A673 (cell line): ENCODE data around the gene RBM42. TPM values are rescaled to one million over a fixed set of nuclear protein-coding genes. Genes with fewer than 3 reads are reported as not detected.

Experiments used
- BruUV-seq: library from RNA; stranded (reverse); fragments of 400-500 nt; replicated peaks from 2 replicates; lab custom pipeline; 2021; lab: Mats Ljungman, UMichigan
- CTCF ChIA-PET: fragments of 300-600 bp; sonication (Branson Sonifier 250); formaldehyde crosslinking; loops from one replicate; lab custom pipeline; 2022; ENCODE audit warnings: antibody characterized with exemption; lab: Charles Lee
- POLR2A ChIA-PET: fragments of 300-600 bp; sonication (Branson Sonifier 250); formaldehyde crosslinking; loops from one replicate; lab custom pipeline; 2022; ENCODE audit warnings: antibody characterized with exemption; ENCODE audit not compliant: low non-redundant PET; lab: Charles Lee
- DNase-seq: peaks from one replicate; pipeline ENCODE4 v3.0.0-alpha.2; 2015; ENCODE audit warnings: low spot score
- H3K27ac ChIP-seq: fragments of 200-600 bp; sonication (generic); 2 replicates; pipeline ENCODE4 v1.5.1; 2016; ENCODE audit warnings: mixed run types, low read depth, mild to moderate bottlenecking, mixed read lengths, antibody characterized with exemption, low read length; ENCODE audit not compliant: poor library complexity, severe bottlenecking
- H3K27me3 ChIP-seq: fragments of 200-600 bp; sonication (generic); replicated peaks from 2 replicates; pipeline ENCODE4 v1.6.1; 2017; ENCODE audit warnings: mixed run types, low read depth, mild to moderate bottlenecking, mixed read lengths, antibody characterized with exemption, low read length; ENCODE audit not compliant: insufficient read depth, poor library complexity
- H3K36me3 ChIP-seq: fragments of 200-600 bp; sonication (generic); 2 replicates; pipeline ENCODE4 v1.6.1; 2016; ENCODE audit warnings: mixed run types, mild to moderate bottlenecking, mixed read lengths, antibody characterized with exemption, low read length; ENCODE audit not compliant: insufficient read depth, poor library complexity, severe bottlenecking
- H3K4me1 ChIP-seq: fragments of 200-600 bp; sonication (generic); 2 replicates; pipeline ENCODE4 v1.6.1; 2017; ENCODE audit warnings: mixed run types, mild to moderate bottlenecking, mixed read lengths, antibody characterized with exemption, low read length; ENCODE audit not compliant: insufficient read depth, poor library complexity, severe bottlenecking
- H3K4me3 ChIP-seq: fragments of 200-600 bp; sonication (generic); 2 replicates; pipeline ENCODE4 v1.5.1; 2016; ENCODE audit warnings: low read depth, mixed run types, mild to moderate bottlenecking, mixed read lengths, low read length; ENCODE audit not compliant: poor library complexity, severe bottlenecking
- H3K9me3 ChIP-seq: fragments of 200-600 bp; sonication (generic); 2 replicates; pipeline ENCODE4 v1.6.1; 2016; ENCODE audit warnings: mixed run types, low read depth, mild to moderate bottlenecking, mixed read lengths, antibody characterized with exemption, low read length; ENCODE audit not compliant: poor library complexity, severe bottlenecking
- EZH2 ChIP-seq: fragments of 200-600 bp; sonication (generic); IDR thresholded peaks from 2 replicates; pipeline ENCODE4 v1.6.1; 2017; ENCODE audit warnings: borderline replicate concordance, low read depth, mild to moderate bottlenecking, mixed read lengths, antibody characterized with exemption, low read length; ENCODE audit not compliant: poor library complexity, severe bottlenecking
- intact Hi-C: fragments of 100-400 bp; cut with micrococcal nuclease; formaldehyde crosslinking; loops from one replicate; pipeline ENCODE4 v1.10.0; 2022; ENCODE audit not compliant: unreplicated experiment
- total RNA-seq: library from RNA; stranded (reverse); gene quantifications from 2 replicates; pipeline ENCODE4 v1.2.3, GENCODE V29; 2021
- TF ChIP-seq, protein P1 (sequence below): fragments of 300-800, 200-600 bp; sonication (generic); conservative IDR thresholded peaks from 2 replicates; pipeline ENCODE4 v1.5.1; 2017; ENCODE audit warnings: low read depth, mild to moderate bottlenecking, antibody characterized with exemption, low read length, moderate library complexity, mixed read lengths

The RBM42 gene
- total RNA-seq, 1 experiment from 2014 or later, result 106 TPM

DNA sequence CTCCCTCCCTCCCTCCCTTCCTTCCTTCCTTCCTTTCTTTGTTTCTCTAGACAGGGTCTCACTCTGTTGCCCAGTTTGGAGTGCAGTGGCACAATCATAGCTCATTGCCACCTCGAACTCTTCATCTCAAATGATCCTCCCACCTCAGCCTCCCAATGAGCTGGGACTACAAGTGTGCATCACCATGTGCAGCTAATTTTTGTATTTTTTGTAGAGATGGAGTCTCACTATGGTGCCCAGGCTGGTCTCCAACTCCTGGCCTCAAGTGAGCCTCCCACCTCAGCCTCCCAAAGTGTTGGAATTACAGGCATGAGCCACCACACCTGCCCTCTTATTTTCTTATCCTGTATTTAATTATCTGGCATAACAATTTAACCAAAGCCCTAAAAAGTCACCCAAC lies 41.9 kb downstream of the RBM42 start:
- TF ChIP-seq, protein P1, sequence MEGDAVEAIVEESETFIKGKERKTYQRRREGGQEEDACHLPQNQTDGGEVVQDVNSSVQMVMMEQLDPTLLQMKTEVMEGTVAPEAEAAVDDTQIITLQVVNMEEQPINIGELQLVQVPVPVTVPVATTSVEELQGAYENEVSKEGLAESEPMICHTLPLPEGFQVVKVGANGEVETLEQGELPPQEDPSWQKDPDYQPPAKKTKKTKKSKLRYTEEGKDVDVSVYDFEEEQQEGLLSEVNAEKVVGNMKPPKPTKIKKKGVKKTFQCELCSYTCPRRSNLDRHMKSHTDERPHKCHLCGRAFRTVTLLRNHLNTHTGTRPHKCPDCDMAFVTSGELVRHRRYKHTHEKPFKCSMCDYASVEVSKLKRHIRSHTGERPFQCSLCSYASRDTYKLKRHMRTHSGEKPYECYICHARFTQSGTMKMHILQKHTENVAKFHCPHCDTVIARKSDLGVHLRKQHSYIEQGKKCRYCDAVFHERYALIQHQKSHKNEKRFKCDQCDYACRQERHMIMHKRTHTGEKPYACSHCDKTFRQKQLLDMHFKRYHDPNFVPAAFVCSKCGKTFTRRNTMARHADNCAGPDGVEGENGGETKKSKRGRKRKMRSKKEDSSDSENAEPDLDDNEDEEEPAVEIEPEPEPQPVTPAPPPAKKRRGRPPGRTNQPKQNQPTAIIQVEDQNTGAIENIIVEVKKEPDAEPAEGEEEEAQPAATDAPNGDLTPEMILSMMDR, result no peak
- no peak for TF ChIP-seq EZH2
- no peak for DNase-seq
- no TSS peak for BruUV-seq
- ChIA-PET CTCF (no interaction called here), POLR2A (no interaction called here)
- Histone ChIP-seq H3K36me3 (no peaks in the 10 kb centered on the region), H3K27ac (no peak overlapping the region), H3K9me3 (no peaks in the 10 kb centered on the region), H3K4me1 (no peaks in the 10 kb centered on the region), H3K4me3 (no peak overlapping the region), H3K27me3 (peaks cover 35% of the 10 kb centered on the region)
- intact Hi-C loops, result no loop called here

- H3K4me3 ChIP-seq, result no peak overlapping the region
- peaks cover 35% of the 10 kb centered on the region for H3K27me3 ChIP-seq
- intact Hi-C loops, result no loop called here
- ChIA-PET POLR2A (interaction anchor here (0.6 kb wide), 1 partner anchor 25 kb away, joined by 3 read pairs; no protein-coding TSS in a partner anchor), CTCF (interaction anchor here (0.6 kb wide), 1 partner anchor 12 kb away, joined by 4 read pairs; no protein-coding TSS in a partner anchor)
- no peaks in the 10 kb centered on the region for H3K36me3 ChIP-seq
- no peak overlapping the region for H3K27ac ChIP-seq
- no peak for DNase-seq
- H3K9me3 ChIP-seq, result no peaks in the 10 kb centered on the region
- TF ChIP-seq, protein P1, result no peak
- no peak for TF ChIP-seq EZH2
- no peaks in the 10 kb centered on the region for H3K4me1 ChIP-seq
- BruUV-seq, result no TSS peak
These were observed 43.0 kb downstream of the RBM42 start for GRCh38 chr19:35671818-35672217.

DNA sequence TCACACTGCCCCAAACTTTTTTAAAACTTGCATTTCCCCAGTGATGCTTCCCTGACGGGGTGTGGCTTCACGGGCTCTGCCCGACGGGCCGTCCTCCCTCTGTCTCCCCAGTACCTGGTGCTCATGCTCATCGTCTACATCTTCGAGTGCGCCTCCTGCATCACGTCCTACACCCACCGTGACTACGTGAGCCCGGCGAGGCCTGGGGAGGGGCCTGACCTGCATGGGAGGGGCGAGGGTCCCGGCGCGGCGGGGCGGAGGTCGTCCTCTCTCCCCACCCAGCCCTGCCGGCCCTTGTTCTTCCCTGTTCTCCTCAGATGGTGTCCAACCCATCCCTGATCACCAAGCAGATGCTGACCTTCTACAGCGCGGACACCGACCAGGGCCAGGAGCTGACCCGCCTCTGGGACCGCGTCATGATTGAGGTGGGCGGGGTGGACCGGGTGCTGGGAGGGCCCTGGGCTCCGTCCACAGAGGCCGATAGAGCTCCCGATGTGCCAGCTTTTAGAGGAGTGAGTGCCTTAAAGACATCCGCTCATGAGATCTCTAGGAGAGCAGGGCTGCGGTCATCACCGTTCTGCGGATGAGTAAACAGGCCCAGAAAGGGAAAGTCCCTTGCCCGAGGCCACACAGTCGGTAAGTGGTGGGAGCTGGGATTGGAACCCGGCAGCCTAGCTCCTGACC lies 44.4 kb downstream of the RBM42 start:
- ChIA-PET CTCF (interaction anchor here (0.8 kb wide), 1 partner anchor 19 kb away, joined by 4 read pairs; no protein-coding TSS in a partner anchor), POLR2A (no interaction called here)
- BruUV-seq, result no TSS peak
- TF ChIP-seq EZH2, result peak; percentile 40
- TF ChIP-seq, protein P1, result no peak
- Histone ChIP-seq H3K4me3 (peak overlapping the region; percentile 24), H3K27me3 (peaks cover 35% of the 10 kb centered on the region), H3K4me1 (no peaks in the 10 kb centered on the region), H3K36me3 (no peaks in the 10 kb centered on the region), H3K9me3 (no peaks in the 10 kb centered on the region), H3K27ac (no peak overlapping the region)
- intact Hi-C loops, result no loop called here
- no peak for DNase-seq
